HG03108 (cell line): ENCODE results near the gene CELF1.

Experiments
- ATAC-seq: cut with Tn5 transposase; IDR thresholded peaks from one replicate; pipeline ENCODE4 v1.9.1; 2021; ENCODE audit warnings: moderate library complexity; ENCODE audit not compliant: unreplicated experiment

CELF1 gene

DNA sequence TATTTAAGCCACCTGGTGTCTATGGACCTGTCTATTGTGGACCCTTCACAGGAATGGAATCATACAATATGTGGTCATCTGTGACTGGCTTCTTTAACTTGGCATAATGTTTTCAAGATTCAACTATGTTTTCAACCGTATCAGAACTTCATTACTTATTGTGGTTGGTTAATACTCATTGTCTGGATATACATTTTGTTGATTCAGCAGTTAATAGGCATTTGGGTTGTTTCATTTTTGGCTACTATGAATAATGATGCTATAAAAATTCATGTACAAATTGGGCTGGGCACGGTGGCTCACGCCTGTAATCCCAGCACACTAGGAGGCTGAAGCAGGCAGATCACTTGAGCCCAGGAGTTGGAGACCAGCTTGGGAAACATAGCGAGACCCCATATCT is 101.5 kb downstream of the CELF1 start:
- no peak for ATAC-seq

DNA sequence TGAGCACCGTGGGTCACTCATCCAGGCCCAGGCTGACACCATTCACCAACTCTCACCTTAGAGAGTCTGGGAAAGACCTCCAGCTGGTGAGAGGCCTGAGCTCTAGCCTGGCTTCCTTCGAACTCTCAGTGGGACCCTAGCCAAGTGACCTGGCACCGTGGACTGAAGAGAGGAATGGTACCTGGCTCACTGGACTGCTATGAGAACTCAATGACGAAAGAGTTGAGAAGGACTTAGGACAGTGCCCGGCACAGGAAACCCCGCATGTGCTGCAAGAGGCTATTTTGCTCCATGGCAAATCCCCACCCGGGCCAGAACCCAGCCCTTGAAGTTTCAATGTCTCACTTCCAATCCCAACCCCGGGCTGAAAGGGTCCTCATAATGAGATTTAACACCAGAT is 103.4 kb downstream of the CELF1 start:
- no peak for ATAC-seq

DNA sequence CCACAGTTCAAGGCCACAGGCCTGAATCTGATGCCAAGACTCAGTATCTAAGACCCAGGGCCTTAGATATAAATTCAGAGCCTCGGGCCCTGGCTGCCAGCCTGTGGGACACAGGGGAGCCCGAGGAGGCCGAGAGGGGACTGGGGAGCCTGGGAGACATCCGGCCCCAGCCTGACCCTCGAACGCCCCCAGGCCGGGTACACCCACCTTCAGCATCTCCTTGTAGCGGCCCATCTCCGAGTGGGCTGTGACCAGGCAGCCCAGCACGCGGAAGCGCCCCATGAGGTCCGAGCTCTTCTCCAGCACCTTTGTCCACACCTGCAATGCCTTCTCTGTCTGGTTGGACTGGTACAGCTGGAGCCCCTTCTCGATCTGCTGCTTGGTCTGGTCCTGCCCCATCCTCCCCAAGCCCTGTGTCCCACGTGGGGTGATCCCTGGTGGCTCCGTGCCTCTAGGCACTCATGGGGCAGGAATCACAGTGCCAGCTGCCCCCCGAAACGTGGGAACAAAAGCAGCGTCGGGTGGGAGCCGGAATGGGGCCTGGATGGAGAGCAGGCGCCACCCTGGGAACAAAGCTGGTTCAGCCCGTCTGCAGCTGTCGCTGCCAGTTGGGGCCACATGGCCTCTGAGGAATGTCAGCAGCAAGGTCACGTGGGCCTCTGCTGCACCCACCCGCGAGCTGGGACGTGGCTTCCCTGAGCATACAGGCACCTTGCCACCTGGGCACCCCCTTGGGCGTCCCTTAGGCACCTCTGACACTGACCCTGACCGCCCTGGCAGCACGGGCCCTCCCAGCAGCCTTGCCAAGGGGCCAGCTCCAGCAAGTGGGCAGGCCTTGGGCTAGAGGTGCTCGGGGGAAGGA is 104.1 kb downstream of the CELF1 start, which contains the start of gene RAPSN:
Gene RAPSN (minus strand): TSS at position 571 of the 862 bp plus-strand sequence. CDS start 172 bp downstream, at position 399.
- ATAC-seq: no peak

DNA sequence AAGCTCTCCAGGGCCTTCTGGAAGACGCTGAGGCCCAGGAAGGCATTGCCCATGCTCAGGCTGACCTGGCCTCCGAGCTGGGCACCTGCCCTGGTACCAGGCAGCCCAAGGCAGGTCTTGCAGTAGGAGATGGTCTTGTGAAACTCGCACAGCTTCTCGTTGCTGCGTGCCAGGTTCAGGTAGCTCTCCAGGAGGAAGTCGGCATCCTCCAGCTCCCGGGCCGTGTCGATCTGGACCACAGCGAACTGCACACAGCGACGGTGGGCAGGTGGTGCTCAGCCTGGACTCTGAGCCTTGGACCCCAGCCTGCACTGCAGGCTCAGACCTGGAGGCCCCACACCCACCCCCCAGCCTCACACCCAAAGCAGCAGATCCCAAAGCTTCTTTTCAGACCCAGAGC is 105.0 kb downstream of the CELF1 start:
- no peak for ATAC-seq

DNA sequence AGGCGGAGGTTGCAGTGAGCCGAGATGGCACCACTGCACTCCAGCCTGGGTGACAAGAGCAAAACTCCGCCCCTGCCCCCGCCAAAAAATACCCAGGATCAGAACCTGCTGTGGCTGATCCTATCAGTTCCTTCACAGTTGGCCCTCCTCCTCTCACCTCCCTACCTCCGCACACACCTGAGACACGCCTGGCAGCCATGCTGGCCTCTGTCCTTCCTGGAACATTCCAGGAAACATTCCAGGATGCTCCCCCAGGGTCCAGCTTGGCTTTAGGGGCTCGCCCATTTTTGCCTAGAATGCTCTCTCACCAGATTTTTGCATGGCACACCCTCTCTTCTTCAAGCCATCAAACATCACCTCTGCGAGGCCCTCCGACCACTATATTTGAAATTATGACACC is 106.1 kb downstream of the CELF1 start:
- no peak for ATAC-seq

DNA sequence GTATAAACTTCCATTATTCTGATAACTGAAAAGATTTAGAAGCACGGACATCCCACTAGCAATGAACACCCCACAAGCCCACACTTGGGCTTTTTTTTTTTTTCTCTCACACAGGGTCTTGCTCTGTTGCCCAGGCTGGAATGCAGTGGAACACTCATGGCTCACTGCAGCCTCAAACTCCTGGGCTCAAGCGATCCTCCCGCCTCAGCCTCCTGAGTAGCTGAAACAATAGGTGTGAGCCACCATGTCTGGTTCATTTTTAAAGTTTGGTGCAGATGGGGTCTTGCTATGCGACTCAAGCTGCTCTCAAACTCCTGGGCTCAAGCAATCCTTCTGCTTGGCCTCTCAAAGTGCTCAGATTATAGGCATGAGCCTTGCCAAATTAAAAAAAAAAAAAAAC is 107.1 kb downstream of the CELF1 start:
- ATAC-seq: no peak

DNA sequence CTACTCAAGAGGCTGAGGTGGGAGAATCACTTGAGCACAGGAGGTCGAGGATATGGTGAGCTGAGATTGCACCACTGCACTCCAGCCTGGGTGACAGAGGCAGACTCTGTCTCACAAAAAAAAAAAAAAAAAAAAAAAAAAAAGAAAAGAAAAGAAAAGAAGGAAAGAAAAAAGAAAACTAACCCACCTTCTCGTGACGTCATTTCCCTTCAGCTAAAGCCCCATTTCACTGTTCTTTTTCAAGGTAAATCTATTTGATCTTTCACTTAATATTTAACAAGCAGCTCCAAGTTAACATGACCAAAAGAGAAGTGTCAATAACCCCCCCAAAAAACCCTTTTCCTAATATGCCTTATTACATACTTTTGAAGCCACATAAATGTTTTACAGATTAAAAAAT is 109.1 kb downstream of the CELF1 start:
- no peak for ATAC-seq

DNA sequence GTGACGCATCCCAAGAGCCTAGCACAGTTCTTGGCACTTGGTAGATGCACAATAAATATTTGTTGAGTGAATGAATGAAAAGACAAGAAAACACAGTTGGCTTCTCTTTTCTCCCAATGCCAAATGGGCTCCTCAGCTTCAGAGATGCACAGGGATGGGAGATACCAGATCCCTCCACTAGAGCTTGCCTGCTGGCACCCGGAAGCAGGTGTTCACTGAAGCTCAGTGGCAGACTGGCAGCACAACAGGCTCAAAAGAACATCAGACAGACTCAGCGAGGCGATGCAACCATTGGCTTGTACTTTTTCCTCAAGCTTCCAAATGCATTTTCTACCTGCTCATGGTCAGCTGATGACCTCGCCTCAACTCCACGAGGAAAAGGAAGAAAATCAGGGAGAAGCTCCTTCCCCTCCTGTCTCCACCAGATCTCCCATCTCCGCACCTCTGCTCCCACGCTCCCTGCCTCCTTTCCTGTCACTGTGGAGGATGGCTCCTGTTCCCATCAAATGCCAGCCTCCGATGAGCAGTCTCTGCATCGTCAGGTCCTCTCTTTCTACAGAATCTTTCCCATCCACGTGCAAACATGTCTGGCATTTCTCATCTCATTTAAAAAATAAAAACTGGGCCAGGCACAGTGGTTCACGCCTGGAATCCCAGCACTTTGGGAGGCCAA is 109.8 kb downstream of the CELF1 start:
- ATAC-seq: no peak

DNA sequence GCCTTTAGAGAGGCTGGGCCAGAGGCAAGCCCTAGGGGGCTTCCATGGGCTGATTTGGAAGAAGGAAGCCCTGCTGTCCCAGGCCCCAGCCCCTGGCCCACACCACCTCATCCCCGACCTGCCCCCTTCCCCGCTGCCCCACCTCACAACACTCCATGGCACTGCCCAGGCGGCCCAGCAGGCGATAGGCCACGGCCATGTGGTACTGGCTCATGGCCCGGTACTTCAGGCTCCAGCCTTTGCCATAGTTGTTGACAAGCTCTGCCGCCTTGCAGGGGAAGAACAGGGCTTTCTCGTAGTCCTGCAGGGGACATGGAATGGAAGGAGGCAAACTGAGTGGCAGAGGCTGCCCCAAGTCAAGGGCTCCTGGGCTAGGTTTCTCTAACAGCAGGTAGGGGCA is 110.4 kb downstream of the CELF1 start:
- no peak for ATAC-seq

DNA sequence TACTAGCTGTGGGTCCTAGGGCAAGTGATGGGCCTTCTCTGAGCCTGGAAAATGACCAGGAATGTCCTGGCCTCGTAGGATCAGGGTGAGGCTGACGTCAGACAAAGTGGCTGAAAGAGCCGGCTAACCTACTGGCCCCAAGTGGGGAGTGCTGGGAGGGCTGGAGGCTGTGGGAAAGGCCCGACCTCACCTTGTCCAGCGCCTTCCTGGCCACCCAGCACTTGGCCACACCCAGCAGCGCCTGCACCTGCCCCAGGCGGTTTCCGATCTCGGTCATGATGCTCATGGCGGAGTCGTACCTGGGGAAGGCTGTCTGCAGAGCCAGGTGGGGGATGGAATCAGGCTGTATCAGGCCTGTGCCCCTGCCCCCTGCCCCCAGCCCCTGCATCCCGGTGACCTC is 111.5 kb downstream of the CELF1 start:
- no peak for ATAC-seq

DNA sequence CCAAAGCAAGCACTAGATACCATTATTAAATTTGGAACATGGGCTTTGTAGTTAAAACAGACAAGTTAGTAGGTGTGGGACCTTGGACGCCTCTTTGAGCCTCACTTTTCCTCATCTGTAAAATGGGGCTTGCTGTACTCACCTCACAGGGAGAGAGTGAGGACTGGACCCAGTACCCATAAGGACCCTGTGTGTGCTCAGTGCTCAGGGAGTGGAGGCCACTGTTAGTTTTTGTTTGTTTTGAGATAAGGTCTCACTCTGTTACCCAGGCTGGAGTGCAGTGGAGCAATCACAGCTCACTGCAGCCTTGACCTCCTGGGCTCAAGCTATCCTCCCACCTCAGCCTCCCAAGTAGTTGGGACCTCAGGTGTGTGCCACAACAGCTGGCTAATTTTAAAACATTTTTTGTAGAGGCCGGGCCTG is 112.9 kb downstream of the CELF1 start:
- ATAC-seq: no peak

DNA sequence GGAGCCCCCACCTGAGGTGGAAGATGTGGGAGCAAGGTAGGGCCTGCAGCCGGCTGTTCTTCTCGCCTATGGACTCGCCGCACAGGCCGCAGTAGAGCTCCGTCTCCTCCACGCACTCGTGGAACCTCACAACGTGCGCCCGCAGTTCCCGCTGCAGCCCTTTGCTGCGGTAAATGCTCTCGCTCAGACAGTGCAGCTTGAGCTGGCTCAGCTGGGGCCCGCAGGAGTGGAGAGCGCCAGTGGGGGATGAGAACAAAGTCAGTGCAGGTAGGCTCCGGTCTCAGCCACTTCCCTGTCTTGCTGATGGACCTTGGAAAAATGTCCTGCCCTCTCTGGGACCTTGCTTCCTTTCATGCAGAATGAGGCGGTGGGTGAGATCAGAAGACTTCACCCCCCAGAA is 114.2 kb downstream of the CELF1 start:
- ATAC-seq: no peak

DNA sequence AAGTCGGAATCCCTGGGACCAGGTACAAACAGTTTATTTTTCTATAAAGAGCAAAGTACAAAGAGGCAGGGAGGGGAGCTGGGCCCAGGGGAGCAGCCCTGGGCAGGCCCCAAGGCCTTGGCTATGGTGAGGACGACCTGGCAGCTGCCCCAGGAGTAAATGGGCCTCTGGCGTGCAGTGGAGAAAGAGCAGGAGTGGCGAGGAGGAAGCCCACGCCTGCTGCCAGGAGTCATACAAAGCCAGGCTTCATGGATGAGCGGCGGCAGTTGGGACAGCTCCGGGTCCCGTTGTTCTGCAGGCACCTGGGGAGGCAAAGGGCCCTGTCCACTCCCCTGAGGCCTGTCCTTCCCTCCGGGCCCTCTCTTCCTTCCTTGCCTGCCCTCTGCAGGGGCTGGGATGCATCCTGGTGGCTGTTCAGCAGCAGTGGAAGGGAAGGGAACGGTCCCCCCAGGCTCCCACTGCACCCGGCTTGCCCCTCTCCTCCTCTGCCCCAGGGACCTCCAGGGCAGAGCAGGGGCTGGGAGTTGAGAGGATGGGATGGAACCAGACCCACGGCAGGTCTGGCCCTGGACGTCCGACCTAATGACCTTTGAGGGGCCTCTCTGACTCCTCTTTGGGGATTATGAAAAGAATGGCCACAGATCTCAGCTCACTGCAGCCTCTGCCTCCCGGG is 115.0 kb downstream of the CELF1 start:
- ATAC-seq: no peak

DNA sequence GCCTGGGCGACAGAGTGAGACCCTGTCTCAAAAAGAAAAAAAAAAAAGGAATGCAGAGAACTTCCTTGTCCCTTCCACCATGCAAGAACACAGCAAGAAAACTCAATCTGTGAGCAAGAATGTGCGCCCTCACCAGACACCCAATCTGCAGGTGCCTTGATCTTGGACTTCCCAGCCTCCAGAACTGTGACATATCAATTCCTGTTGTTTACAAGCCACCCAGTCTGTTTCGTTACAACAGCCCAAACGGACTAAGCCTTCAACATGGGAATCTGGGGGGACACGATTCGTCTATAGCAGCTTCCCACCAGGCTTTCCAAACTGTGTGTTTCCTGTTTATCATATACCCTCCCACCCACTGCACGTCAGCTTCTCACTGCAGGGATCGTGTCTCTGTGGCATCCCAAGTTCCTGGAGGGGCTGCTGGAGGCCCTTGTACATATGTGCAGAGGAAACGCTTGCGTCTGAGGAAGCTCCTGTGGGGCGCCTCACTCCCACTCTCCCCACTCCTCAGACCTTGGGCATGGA is 115.7 kb downstream of the CELF1 start:
- ATAC-seq: no peak

DNA sequence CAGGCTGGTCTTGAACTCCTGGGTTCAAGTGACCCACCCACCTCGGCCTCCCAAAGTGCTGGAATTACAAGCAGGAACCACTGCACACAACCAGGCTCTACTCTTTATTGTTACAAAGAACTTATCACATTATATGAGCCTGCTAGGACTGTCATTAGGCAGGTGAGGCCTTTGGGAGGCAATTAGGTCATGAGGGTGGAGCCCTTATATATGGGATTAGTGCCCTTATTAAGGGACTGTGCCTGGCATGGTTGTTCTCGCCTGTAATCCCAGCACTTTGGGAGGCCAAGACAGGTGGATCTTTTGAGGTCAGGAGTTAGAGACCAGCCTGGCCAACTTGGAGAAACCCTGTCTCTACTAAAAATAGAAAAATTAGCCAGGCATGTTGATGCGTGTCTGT is 116.2 kb downstream of the CELF1 start:
- ATAC-seq: no peak

DNA sequence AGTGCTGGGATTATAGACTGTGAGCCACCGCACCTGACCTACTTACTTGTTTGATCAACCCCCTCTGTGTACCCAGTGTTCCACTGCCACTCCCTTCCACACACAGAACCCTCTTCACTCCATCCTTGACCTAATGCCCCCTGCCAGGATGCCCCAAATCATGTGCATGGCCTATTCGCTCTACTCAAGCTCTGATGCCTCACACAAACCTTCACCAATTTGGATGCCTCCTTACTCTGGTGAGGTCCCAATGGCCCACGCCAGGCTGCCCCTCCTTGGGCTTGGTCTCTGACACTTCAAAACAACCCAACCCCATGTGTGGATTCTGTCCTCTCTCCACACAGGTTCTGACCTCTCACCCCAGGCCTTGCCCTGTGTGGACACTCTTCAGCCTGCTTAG is 117.2 kb downstream of the CELF1 start:
- no peak for ATAC-seq

DNA sequence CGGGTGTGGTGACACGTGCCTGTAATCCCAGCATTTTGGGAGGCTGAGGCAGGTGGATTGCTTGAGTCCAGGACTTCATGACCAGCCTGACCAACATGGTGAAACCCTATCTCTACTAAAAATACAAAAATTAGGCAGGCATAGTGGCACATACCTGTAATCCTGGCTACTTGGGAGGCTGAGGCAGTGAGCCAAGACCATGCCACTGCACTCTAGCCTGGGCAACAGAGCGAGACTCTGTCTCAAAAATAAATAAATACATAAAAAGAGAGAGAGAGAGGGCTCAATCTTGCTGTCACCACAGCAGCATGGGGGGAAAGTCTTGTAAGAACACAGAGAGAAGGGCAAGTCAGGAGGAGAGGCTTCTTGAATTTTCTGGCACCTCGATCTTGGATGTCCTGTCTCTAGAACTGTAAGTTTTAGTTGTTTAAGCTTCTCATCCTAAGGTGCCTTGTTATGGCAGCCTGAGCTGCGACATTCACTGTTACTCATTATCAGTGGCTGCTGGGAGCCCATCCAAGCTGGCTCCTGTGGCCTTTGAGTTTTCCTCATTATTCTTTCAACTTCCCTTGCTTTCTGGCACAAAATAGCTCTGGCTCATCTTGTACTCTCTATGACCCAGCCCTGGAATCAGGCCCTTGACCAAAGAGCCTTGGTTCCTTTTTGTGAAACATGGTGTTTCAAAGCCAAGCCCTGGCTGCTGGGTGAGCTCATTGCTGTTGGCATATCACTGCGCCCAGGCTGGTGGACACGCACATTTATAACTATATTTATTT is 118.7 kb downstream of the CELF1 start:
- no peak for ATAC-seq

DNA sequence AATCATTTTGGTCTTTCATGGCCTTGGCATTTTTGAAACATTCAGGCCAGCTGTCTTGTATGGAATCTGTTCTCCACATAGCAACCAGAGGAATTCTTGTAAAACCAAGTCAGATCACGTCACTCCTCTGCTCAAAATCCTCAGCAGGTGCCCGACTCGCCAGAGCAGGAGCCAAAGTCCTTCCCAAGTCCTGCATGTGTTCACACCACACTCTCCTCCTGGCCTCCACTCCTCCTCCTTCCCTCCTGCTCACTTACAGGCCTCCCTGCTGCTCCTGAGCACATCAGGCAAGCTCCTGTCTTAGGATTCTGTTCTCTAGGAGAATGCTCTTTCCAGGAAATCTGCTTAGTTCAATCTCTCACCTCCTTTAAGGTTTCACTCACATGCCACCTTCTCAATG is 119.8 kb downstream of the CELF1 start:
- no peak for ATAC-seq

DNA sequence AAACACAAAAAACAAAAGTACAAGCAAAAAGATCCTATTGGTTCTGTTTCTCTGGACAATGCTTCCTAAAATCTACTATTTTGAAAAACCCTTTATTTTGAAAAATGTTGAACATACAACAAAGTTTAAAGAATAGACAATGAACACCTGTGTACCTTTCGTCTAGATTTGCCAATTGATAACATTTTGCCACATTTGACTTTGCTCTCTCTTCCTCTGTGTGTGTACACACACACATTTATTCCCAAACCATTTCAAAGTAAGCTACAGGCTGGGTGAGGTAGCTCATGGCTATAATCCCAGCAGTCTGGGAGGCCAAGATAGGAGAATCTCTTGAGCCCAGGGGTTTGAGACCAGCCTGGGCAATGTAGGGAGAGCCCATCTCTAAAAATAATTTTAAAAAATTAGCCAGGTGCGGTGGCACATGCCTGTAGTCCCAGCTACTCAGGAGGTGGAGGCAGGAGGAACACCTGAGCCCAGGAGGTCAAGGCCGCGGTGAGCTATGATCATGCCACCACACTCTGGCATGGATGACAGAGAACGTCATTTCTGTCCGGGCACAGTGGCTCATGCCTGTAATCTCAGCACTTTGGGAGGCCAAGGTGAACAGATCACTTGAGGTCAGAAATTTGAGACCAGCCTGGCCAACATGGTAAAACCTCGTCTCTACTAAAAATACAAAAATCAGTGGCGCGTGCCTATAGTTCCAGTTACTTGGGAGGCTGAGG is 121.4 kb downstream of the CELF1 start:
- no peak for ATAC-seq

DNA sequence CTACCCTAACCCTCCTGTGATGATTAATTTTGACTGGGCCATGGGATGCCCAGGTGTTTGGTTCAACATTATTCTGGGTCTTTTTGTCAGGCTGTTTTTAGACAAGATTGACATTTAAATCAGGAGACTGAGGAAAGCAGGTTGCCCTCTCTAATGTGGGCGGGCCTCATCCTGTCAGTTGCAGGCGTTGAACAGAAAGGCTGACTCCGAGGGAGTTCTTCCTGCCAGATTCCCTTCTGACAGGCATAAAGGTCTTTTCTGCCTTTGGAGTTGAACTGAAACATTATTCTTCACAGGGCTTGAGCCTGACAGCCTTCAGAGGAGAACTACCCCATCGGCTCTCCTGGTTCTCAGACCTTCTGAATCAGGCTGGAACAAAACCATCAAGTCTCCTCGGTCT is 122.4 kb downstream of the CELF1 start:
- ATAC-seq: no peak
